HepG2 (cell line): ENCODE data around the gene TP63. TPM values are rescaled to one million over a fixed set of nuclear protein-coding genes. Genes with fewer than 3 reads are reported as not detected.

Experiments
- ATAC-seq: fragments of 200-7000 bp; cut with Tn5 transposase; 3 replicates; pipeline ENCODE4 v1.9.1; 2020; ENCODE audit warnings: mild to moderate bottlenecking, moderate library complexity
- BruUV-seq: library from RNA; stranded (reverse); fragments of 400-500 nt; replicated peaks from 2 replicates; lab custom pipeline; 2021; lab: Mats Ljungman, UMichigan
- CTCF ChIA-PET: fragments of 300-600 bp; formaldehyde crosslinking; extraction: SDS; loops from one replicate; lab custom pipeline; 2021; ENCODE audit warnings: low total read pairs, inconsistent platforms, low intra/inter-chr PET ratio; lab: Yijun Ruan, JAX
- POLR2A ChIA-PET: fragments of 350-600 bp; sonication (Branson Sonifier 250); formaldehyde crosslinking; loops from one replicate; lab custom pipeline; 2020; ENCODE audit warnings: antibody characterized with exemption, inconsistent platforms; lab: Yijun Ruan, JAX
- DNase-seq: peaks from one replicate; pipeline ENCODE4 v3.0.0-alpha.2; 2015; ENCODE audit warnings: low spot score
- FAIRE-seq: peaks from 3 replicates; lab custom pipeline; 2011; peaks lifted over from hg19 to GRCh38; lab: Jason Lieb, UNC
- H2AFZ ChIP-seq: one replicate; pipeline ENCODE4 v1.6.1; 2011; ENCODE audit warnings: low read length, inconsistent platforms
- H3K27ac ChIP-seq: fragments of 300-600 bp; 3 replicates; pipeline ENCODE4 v1.8.0; 2011; ENCODE audit warnings: mixed run types, mild to moderate bottlenecking, mixed read lengths, low read length, inconsistent platforms; ENCODE audit not compliant: insufficient read depth; ENCODE audit errors: extremely low read length
- H3K27me3 ChIP-seq, 2 experiments: fragments of 200-600 bp in 1 of 2; 2 replicates in 1 of 2; 3 replicates in 1 of 2; pipeline versions ENCODE4 v1.6.0 to v1.8.0; 2011; ENCODE audit warnings: low read length in 2 of 2, mild to moderate bottlenecking in 2 of 2, moderate library complexity in 2 of 2, inconsistent platforms in 1 of 2; ENCODE audit not compliant: insufficient read depth in 2 of 2, control insufficient read depth in 1 of 2
- H3K36me3 ChIP-seq, 2 experiments: fragments of 200-600 bp in 1 of 2; replicated peaks in 1 of 2; 2 replicates in 1 of 2; 3 replicates in 1 of 2; pipeline versions ENCODE4 v1.5.1 to v1.8.0; 2011; ENCODE audit warnings: low read length in 2 of 2, inconsistent platforms in 1 of 2; ENCODE audit not compliant: insufficient read depth in 2 of 2, control insufficient read depth in 1 of 2
- H3K4me1 ChIP-seq: 2 replicates; pipeline ENCODE4 v1.5.1; 2012; ENCODE audit warnings: low read length, inconsistent platforms; ENCODE audit not compliant: insufficient read depth
- H3K4me2 ChIP-seq: 2 replicates; pipeline ENCODE4 v1.6.0; 2011; ENCODE audit warnings: low read depth, low read length, inconsistent platforms
- H3K4me3 ChIP-seq, 3 experiments: fragments of 200-600 bp in 1 of 3; sonication (generic), shearing (Covaris generic) in 1 of 3; replicated peaks in 1 of 3; 2 replicates each; pipeline ENCODE4 v1.5.1; 2011 to 2016; ENCODE audit warnings: low read length in 3 of 3, inconsistent platforms in 2 of 3, low read depth in 2 of 3, mild to moderate bottlenecking in 2 of 3, control low read depth in 1 of 3, mixed read lengths in 1 of 3; ENCODE audit not compliant: insufficient read depth in 1 of 3
- H3K79me2 ChIP-seq: one replicate; pipeline ENCODE4 v1.6.1; 2011; ENCODE audit warnings: low read length, inconsistent platforms; ENCODE audit not compliant: insufficient read depth
- H3K9ac ChIP-seq: 2 replicates; pipeline ENCODE4 v1.6.0; 2011; ENCODE audit warnings: mild to moderate bottlenecking, low read depth, low read length, inconsistent platforms; ENCODE audit not compliant: insufficient read depth
- H3K9me3 ChIP-seq: 2 replicates; pipeline ENCODE4 v1.5.1; 2012; ENCODE audit warnings: mild to moderate bottlenecking, low read length
- H4K20me1 ChIP-seq: 2 replicates; pipeline ENCODE4 v1.6.0; 2011; ENCODE audit warnings: inconsistent platforms, mild to moderate bottlenecking, low read length, moderate library complexity; ENCODE audit not compliant: insufficient read depth
- DMAP1 ChIP-seq: IDR thresholded peaks from 2 replicates; pipeline ENCODE4 v1.6.1; 2016
- FOXJ3 ChIP-seq: sonication (generic); formaldehyde crosslinking; IDR thresholded peaks from 2 replicates; pipeline ENCODE4 v1.4.0; 2020; ENCODE audit warnings: missing genetic modification reagents, mild to moderate bottlenecking, borderline replicate concordance
- HOXA9 ChIP-seq: sonication (generic); formaldehyde crosslinking; IDR thresholded peaks from 2 replicates; pipeline ENCODE4 v1.8.1; 2022; ENCODE audit warnings: missing genetic modification reagents, mild to moderate bottlenecking, moderate library complexity, borderline replicate concordance
- MAZ ChIP-seq, 2 experiments: sonication (generic) in 1 of 2; formaldehyde crosslinking in 1 of 2; IDR thresholded peaks; 2 replicates each; pipeline versions ENCODE4 v1.5.0 to v1.6.1; 2012 to 2020; ENCODE audit warnings: low read depth in 2 of 2, mild to moderate bottlenecking in 2 of 2, borderline replicate concordance in 1 of 2, improper control_type of control experiment in 1 of 2, low read length in 1 of 2, missing genetic modification reagents in 1 of 2, moderate library complexity in 1 of 2
- TBX3 ChIP-seq: fragments of 450-650 bp; IDR thresholded peaks from 2 replicates; pipeline ENCODE4 v1.6.1; 2017; ENCODE audit warnings: antibody characterized with exemption, mild to moderate bottlenecking, inconsistent platforms, borderline replicate concordance
- ZNF251 ChIP-seq: sonication (generic); formaldehyde crosslinking; IDR thresholded peaks from 2 replicates; pipeline ENCODE4 v1.9.0; 2021; ENCODE audit warnings: mild to moderate bottlenecking, missing genetic modification reagents
- ZNF431 ChIP-seq: sonication (generic); formaldehyde crosslinking; IDR thresholded peaks from 2 replicates; pipeline ENCODE4 v1.9.0; 2022; ENCODE audit warnings: missing genetic modification reagents, low read depth, mild to moderate bottlenecking, borderline replicate concordance
- ZNF432 ChIP-seq: sonication (generic); formaldehyde crosslinking; IDR thresholded peaks from 2 replicates; pipeline ENCODE4 v1.5.0; 2020; ENCODE audit warnings: missing genetic modification reagents, mild to moderate bottlenecking, borderline replicate concordance
- WGBS: methylation state at CpG from one replicate; pipeline ENCODE4 v1.1.6; 2017; ENCODE audit warnings: low lambda C conversion rate; 5-methylcytosine and 5-hydroxymethylcytosine counted together
- in situ Hi-C: cut with HindIII; loops from 2 replicates; pipeline ENCODE4 v1.10.0; 2017; ENCODE audit warnings: low pct_unique_long_range_greater_than_20kb; ENCODE audit not compliant: extremely low pct_ligation_motif_present
- intact Hi-C: fragments of 100-400 bp; cut with micrococcal nuclease; formaldehyde crosslinking; loops from one replicate; pipeline ENCODE4 v1.10.0; 2022; ENCODE audit not compliant: unreplicated experiment
- polyA plus RNA-seq, 8 experiments: library from polyadenylated mRNA; depleted of rRNA in 3 of 8; stranded (reverse) in 7 of 8; unstranded in 1 of 8; fragments of >200 nt; fragmentation: Illumina TruSeq in 4 of 8; extraction: Trizol in 4 of 8; gene quantifications; 2 replicates each; pipeline versions ENCODE4 v1.2.1 to v1.2.3, GENCODE V29; 2011 to 2016; ENCODE audit warnings: low read depth in 4 of 8, missing spikeins in 1 of 8, mixed read lengths in 1 of 8; ENCODE audit not compliant: insufficient read depth in 1 of 8
- total RNA-seq, 5 experiments: library from RNA; depleted of rRNA; stranded (reverse); fragments of >200 nt; fragmentation: Illumina TruSeq; extraction: Trizol; gene quantifications; 2 replicates each; pipeline ENCODE4 v1.2.3, GENCODE V29; 2016; ENCODE audit warnings: low read depth in 1 of 5
- TF ChIP-seq, protein P1 (sequence below): sonication (generic); formaldehyde crosslinking; IDR thresholded peaks from 2 replicates; pipeline ENCODE4 v1.5.0; 2020; ENCODE audit warnings: missing genetic modification reagents
- TF ChIP-seq, protein P2 (sequence below): sonication (generic); formaldehyde crosslinking; IDR thresholded peaks from 2 replicates; pipeline ENCODE4 v1.9.0; 2021; ENCODE audit warnings: mild to moderate bottlenecking, missing genetic modification reagents

The TP63 gene
- total and polyA plus RNA-seq, 2 of the 13 experiments (the other 11 are each of a cell fraction or from before 2014, with no cell fraction given): not detected

GRCh38 chr3:189824629-189825312 lies 193.6 kb downstream of the TP63 start:
- Histone ChIP-seq H3K27me3 (no peaks in the 10 kb centered on the region), H3K36me3 (no peaks in the 10 kb centered on the region), H3K4me2 (no peak overlapping the region), H3K27ac (no peak overlapping the region), H2AFZ (no peak overlapping the region), H4K20me1 (no peaks in the 10 kb centered on the region), H3K79me2 (no peaks in the 10 kb centered on the region), H3K9me3 (no peaks in the 10 kb centered on the region), H3K4me3 (no peak overlapping the region), H3K9ac (no peak overlapping the region), H3K4me1 (no peaks in the 10 kb centered on the region)
- CTCF ChIA-PET: no interaction called here
- intact Hi-C loops: no loop called here
- in situ Hi-C loops: no loop called here
- BruUV-seq: no TSS peak
- DNase-seq: no peak
- ATAC-seq: no peak
- no peak for FAIRE-seq
- WGBS: 13% methylated on average over 5 of the region's 5 CpGs
- POLR2A ChIA-PET: no interaction called here
- no peak for TF ChIP-seq DMAP1
- no peak for TF ChIP-seq TBX3
- TF ChIP-seq ZNF431: no peak
- TF ChIP-seq ZNF251 (CRISPR knock-in tag): no peak
- TF ChIP-seq FOXJ3: no peak
- no peak for TF ChIP-seq ZNF432 (CRISPR knock-in tag)
- TF ChIP-seq, protein P1, sequence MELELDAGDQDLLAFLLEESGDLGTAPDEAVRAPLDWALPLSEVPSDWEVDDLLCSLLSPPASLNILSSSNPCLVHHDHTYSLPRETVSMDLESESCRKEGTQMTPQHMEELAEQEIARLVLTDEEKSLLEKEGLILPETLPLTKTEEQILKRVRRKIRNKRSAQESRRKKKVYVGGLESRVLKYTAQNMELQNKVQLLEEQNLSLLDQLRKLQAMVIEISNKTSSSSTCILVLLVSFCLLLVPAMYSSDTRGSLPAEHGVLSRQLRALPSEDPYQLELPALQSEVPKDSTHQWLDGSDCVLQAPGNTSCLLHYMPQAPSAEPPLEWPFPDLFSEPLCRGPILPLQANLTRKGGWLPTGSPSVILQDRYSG (CRISPR knock-in tag): no peak
- TF ChIP-seq HOXA9: no peak

DNA sequence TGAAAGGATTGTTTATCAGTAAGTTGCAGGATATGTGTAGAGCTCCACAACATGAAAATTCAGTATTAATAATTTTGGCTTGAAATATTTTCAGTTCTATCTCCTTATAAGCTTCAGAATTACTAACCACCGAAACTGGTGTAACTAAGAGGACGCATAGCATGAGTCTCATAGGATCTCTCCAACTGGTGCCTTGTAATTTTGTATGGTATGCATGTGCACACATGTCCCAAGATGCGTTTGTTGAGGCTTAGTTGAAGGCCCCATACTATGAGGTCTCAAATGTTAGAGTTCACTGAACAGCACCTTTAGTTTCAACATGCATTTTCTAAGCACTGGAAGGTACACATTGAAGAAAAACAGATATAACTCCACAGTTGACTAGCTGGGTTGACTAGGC lies 195.4 kb downstream of the TP63 start:
- no peak for FAIRE-seq
- 53% methylated on average over 3 of the region's 3 CpGs for WGBS
- H3K27ac ChIP-seq: no peak overlapping the region
- TF ChIP-seq, protein P2, sequence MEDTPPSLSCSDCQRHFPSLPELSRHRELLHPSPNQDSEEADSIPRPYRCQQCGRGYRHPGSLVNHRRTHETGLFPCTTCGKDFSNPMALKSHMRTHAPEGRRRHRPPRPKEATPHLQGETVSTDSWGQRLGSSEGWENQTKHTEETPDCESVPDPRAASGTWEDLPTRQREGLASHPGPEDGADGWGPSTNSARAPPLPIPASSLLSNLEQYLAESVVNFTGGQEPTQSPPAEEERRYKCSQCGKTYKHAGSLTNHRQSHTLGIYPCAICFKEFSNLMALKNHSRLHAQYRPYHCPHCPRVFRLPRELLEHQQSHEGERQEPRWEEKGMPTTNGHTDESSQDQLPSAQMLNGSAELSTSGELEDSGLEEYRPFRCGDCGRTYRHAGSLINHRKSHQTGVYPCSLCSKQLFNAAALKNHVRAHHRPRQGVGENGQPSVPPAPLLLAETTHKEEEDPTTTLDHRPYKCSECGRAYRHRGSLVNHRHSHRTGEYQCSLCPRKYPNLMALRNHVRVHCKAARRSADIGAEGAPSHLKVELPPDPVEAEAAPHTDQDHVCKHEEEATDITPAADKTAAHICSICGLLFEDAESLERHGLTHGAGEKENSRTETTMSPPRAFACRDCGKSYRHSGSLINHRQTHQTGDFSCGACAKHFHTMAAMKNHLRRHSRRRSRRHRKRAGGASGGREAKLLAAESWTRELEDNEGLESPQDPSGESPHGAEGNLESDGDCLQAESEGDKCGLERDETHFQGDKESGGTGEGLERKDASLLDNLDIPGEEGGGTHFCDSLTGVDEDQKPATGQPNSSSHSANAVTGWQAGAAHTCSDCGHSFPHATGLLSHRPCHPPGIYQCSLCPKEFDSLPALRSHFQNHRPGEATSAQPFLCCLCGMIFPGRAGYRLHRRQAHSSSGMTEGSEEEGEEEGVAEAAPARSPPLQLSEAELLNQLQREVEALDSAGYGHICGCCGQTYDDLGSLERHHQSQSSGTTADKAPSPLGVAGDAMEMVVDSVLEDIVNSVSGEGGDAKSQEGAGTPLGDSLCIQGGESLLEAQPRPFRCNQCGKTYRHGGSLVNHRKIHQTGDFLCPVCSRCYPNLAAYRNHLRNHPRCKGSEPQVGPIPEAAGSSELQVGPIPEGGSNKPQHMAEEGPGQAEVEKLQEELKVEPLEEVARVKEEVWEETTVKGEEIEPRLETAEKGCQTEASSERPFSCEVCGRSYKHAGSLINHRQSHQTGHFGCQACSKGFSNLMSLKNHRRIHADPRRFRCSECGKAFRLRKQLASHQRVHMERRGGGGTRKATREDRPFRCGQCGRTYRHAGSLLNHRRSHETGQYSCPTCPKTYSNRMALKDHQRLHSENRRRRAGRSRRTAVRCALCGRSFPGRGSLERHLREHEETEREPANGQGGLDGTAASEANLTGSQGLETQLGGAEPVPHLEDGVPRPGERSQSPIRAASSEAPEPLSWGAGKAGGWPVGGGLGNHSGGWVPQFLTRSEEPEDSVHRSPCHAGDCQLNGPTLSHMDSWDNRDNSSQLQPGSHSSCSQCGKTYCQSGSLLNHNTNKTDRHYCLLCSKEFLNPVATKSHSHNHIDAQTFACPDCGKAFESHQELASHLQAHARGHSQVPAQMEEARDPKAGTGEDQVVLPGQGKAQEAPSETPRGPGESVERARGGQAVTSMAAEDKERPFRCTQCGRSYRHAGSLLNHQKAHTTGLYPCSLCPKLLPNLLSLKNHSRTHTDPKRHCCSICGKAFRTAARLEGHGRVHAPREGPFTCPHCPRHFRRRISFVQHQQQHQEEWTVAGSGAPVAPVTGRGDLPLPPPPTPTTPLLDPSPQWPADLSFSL (CRISPR knock-in tag): no peak
- TF ChIP-seq MAZ (IDR thresholded peaks at IDR 0.05; ENCODE audit: borderline replicate concordance, low read depth, low read length): no peak
- no peak for TF ChIP-seq MAZ (CRISPR knock-in tag; IDR thresholded peaks at IDR 0.05; ENCODE audit: low read depth)

More for the DNA sequence above, 195.4 kb downstream of the TP63 start:
- POLR2A ChIA-PET: no interaction called here
- intact Hi-C loops (no loop called here), in situ Hi-C loops (no loop called here)
- H3K36me3 ChIP-seq: no peaks in the 10 kb centered on the region
- H2AFZ ChIP-seq: no peak overlapping the region
- no peaks in the 10 kb centered on the region for H3K4me1 ChIP-seq
- H3K79me2 ChIP-seq: no peaks in the 10 kb centered on the region
- H3K27me3 ChIP-seq: no peaks in the 10 kb centered on the region
- H4K20me1 ChIP-seq: no peaks in the 10 kb centered on the region
- no peak overlapping the region for H3K4me2 ChIP-seq
- no TSS peak for BruUV-seq
- no peak overlapping the region for H3K4me3 ChIP-seq
- no peaks in the 10 kb centered on the region for H3K9me3 ChIP-seq
- CTCF ChIA-PET: no interaction called here
- no peak for DNase-seq
- ATAC-seq: no peak
- no peak overlapping the region for H3K9ac ChIP-seq
